Type B pancreatic cell (in vitro differentiated cells): Measurements from ENCODE around the gene ATG3. TPM values are rescaled to one million over a fixed set of nuclear protein-coding genes. Genes with fewer than 3 reads are reported as not detected.

Experiments used
- DNase-seq: peaks from one replicate; pipeline ENCODE4 v3.0.0; 2021; ENCODE audit warnings: mixed read lengths; ENCODE audit not compliant: unreplicated experiment; ENCODE audit errors: extremely low spot score
- H3K27ac Mint-ChIP-seq: 2 replicates; pipeline ENCODE4 v1.8.0; 2021; ENCODE audit warnings: mild to moderate bottlenecking, mixed read lengths
- H3K27me3 Mint-ChIP-seq: 2 replicates; pipeline ENCODE4 v1.8.0; 2021; ENCODE audit warnings: mixed read lengths
- H3K36me3 Mint-ChIP-seq: 2 replicates; pipeline ENCODE4 v1.8.0; 2021; ENCODE audit warnings: mixed read lengths
- H3K4me1 Mint-ChIP-seq: one replicate; pipeline ENCODE4 v1.8.0; 2021; ENCODE audit warnings: mixed read lengths; ENCODE audit not compliant: unreplicated experiment
- H3K4me3 Mint-ChIP-seq: 2 replicates; pipeline ENCODE4 v1.8.0; 2021; ENCODE audit warnings: mild to moderate bottlenecking, mixed read lengths
- H3K9me3 Mint-ChIP-seq: 2 replicates; pipeline ENCODE4 v1.8.0; 2021; ENCODE audit warnings: mixed read lengths
- CTCF ChIP-seq: fragments of 200-600 bp; sonication (generic); conservative IDR thresholded peaks from 2 replicates; pipeline ENCODE4 v1.5.0; 2021; ENCODE audit warnings: antibody characterized with exemption, mild to moderate bottlenecking
- total RNA-seq: library from RNA; stranded (reverse); gene quantifications from 2 replicates; pipeline ENCODE4 v1.2.1, GENCODE V29; 2021; ENCODE audit warnings: low replicate concordance

Gene ATG3
- total RNA-seq, 1 donor from 2014 or later, result 35.3 TPM

GRCh38 chr3:112561484-112561733 is 353 bp downstream of the ATG3 start:
- H3K4me1 Mint-ChIP-seq, result peaks cover 16% of the 10 kb centered on the region
- H3K9me3 Mint-ChIP-seq, result no peaks in the 10 kb centered on the region

GRCh38 chr3:112560721-112561483 is 860 bp downstream of the ATG3 start:
- no peak for TF ChIP-seq CTCF
- H3K36me3 Mint-ChIP-seq, result peaks cover 9% of the 10 kb centered on the region
- H3K9me3 Mint-ChIP-seq, result no peaks in the 10 kb centered on the region
- H3K4me3 Mint-ChIP-seq, result peak overlapping the region; percentile 99
- peaks cover 18% of the 10 kb centered on the region for H3K4me1 Mint-ChIP-seq
- DNase-seq, result peak; percentile 74
- H3K27me3 Mint-ChIP-seq, result no peaks in the 10 kb centered on the region
- peak overlapping the region; percentile 100 for H3K27ac Mint-ChIP-seq

More at GRCh38 chr3:112561484-112561733, 353 bp downstream of the ATG3 start:
- no peaks in the 10 kb centered on the region for H3K27me3 Mint-ChIP-seq
- H3K4me3 Mint-ChIP-seq, result peak overlapping the region; percentile 99
- peak overlapping the region; percentile 100 for H3K27ac Mint-ChIP-seq
- no peak for DNase-seq
- no peak for TF ChIP-seq CTCF
- H3K36me3 Mint-ChIP-seq, result peaks cover 12% of the 10 kb centered on the region

GRCh38 chr3:112560307-112560706 is 1.5 kb downstream of the ATG3 start:
- DNase-seq, result no peak
- Mint-ChIP-seq H3K4me1 (peaks cover 22% of the 10 kb centered on the region), H3K27me3 (no peaks in the 10 kb centered on the region), H3K36me3 (peaks cover 10% of the 10 kb centered on the region), H3K27ac (peak overlapping the region; percentile 100), H3K4me3 (peak overlapping the region; percentile 99), H3K9me3 (no peaks in the 10 kb centered on the region)
- TF ChIP-seq CTCF, result no peak

GRCh38 chr3:112557976-112558375 is 3.8 kb downstream of the ATG3 start:
- TF ChIP-seq CTCF, result no peak
- H3K36me3 Mint-ChIP-seq, result peaks cover 10% of the 10 kb centered on the region
- no peaks in the 10 kb centered on the region for H3K27me3 Mint-ChIP-seq
- H3K9me3 Mint-ChIP-seq, result no peaks in the 10 kb centered on the region
- H3K27ac Mint-ChIP-seq, result no peak overlapping the region
- DNase-seq, result no peak
- H3K4me1 Mint-ChIP-seq, result peaks cover 18% of the 10 kb centered on the region
- H3K4me3 Mint-ChIP-seq, result no peak overlapping the region

GRCh38 chr3:112555535-112556170 is 6.1 kb downstream of the ATG3 start:
- Mint-ChIP-seq H3K27ac (no peak overlapping the region), H3K4me1 (peaks cover 18% of the 10 kb centered on the region), H3K27me3 (no peaks in the 10 kb centered on the region), H3K9me3 (no peaks in the 10 kb centered on the region), H3K4me3 (no peak overlapping the region), H3K36me3 (peaks cover 10% of the 10 kb centered on the region)
- DNase-seq, result no peak
- TF ChIP-seq CTCF, result no peak
